ENCODE measurements around the gene METRNL.
"Not testable (repeated sequence)": the region's sequence is repeated elsewhere in the genome, so short reads cannot be mapped to it uniquely, and the experiment has no call there.

Gene METRNL

GRCh38 chr17:83046448-83047181 lies 32.8 kb upstream of the METRNL start:
- H3K27me3 Mint-ChIP-seq, result no peaks in the 10 kb centered on the region
- H3K27ac Mint-ChIP-seq, result no peak overlapping the region
- no peak overlapping the region for H3K4me3 Mint-ChIP-seq
- peaks cover 32% of the 10 kb centered on the region for H3K36me3 Mint-ChIP-seq
- peaks cover 8% of the 10 kb centered on the region for H3K9me3 Mint-ChIP-seq (ENCODE audit: low read depth)
- H3K4me1 Mint-ChIP-seq (ENCODE audit: low read depth), result peaks cover 41% of the 10 kb centered on the region

- Mint-ChIP-seq H3K4me3 (no peak overlapping the region), H3K9me3 (ENCODE audit: low read depth) (peaks cover 8% of the 10 kb centered on the region), H3K27me3 (no peaks in the 10 kb centered on the region), H3K36me3 (peaks cover 29% of the 10 kb centered on the region), H3K27ac (no peak overlapping the region), H3K4me1 (ENCODE audit: low read depth) (peaks cover 41% of the 10 kb centered on the region)
Observed at GRCh38 chr17:83047182-83047478, 32.3 kb upstream of the METRNL start.

DNA sequence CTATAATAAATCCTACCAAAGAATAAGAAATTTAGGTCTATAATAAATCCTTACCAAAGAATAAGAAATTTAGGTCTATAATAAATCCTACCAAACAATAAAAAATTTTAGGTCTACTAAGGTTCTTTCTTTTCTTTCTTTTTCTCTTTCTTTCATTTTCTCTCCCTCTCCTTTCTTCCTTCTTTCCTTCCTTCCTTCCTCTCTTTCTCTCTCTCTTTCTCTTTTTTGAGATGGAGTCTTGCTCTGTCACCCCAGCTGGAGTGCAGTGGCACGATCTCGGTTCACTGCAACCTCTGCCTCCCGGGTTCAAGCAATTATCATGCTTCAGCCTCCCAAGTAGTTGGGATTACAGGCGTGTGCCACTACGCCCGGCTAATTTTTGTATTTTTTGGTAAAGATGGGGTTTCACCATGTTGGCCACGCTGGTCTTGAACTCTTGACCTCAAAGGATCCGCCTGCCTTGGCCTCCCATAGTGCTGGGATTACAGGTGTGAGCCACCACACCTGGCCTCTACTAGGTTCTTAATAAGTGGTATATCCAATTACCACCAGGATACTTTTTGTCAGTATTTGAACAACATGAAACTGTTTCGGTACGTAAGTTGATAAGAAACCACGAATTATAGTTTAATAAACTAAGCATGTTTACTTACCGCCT lies 31.5 kb upstream of the METRNL start:
- Mint-ChIP-seq H3K4me1 (ENCODE audit: low read depth) (peaks cover 41% of the 10 kb centered on the region), H3K36me3 (peaks cover 22% of the 10 kb centered on the region), H3K27ac (peak overlapping the region; percentile 93), H3K4me3 (peak overlapping the region; percentile 82)
- not testable (repeated sequence) for H3K27me3 Mint-ChIP-seq; H3K9me3 Mint-ChIP-seq (ENCODE audit: low read depth)

DNA sequence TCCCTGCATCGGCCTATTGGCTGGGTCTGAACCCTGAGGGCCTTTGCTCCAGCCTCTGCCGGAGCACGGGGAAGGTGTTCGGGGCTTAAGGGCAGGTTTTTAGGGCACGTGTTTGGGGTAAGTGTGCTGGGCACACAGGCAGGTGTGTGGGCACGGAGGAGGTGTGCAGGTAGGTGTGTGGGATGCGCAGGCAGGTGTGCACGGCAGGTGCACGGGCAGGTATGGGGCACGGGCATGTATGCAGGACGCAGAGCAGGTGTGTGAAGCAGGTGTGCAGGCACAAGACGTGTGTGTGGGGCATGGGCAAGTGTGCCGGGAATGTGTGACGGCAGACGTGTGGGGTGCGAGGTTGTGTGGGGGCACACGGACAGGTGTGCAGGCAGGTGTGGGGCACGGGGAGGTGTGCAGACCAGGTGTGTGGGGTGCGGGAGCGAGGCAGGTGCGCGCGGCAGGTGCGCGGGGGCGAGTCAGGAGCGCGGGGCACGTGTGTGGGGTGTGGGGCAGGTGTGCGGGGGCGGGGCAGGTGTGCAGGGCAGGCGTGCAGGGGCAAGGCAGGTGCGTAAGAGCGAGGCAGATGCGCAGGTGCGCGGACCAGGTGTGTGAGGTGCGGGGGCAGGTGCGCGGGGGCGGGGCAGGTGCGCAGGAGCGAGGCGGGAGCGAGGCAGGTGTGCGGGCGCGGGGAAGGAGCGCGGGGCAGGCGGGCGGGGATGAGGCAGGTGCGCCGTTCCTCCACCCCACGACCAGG lies 28.6 kb upstream of the METRNL start:
- Mint-ChIP-seq H3K36me3 (peaks cover 8% of the 10 kb centered on the region), H3K9me3 (ENCODE audit: low read depth) (no peaks in the 10 kb centered on the region)

GRCh38 chr17:83051396-83052240 lies 27.8 kb upstream of the METRNL start:
- Mint-ChIP-seq H3K27ac (peak overlapping the region; percentile 70), H3K36me3 (peaks cover 5% of the 10 kb centered on the region), H3K9me3 (ENCODE audit: low read depth) (no peaks in the 10 kb centered on the region), H3K4me3 (peak overlapping the region; percentile 88), H3K27me3 (no peaks in the 10 kb centered on the region), H3K4me1 (ENCODE audit: low read depth) (peaks cover 38% of the 10 kb centered on the region)

More for the DNA sequence above, 28.6 kb upstream of the METRNL start:
- peak overlapping the region; percentile 89 for H3K27ac Mint-ChIP-seq
- H3K4me1 Mint-ChIP-seq (ENCODE audit: low read depth), result peaks cover 38% of the 10 kb centered on the region
- no peaks in the 10 kb centered on the region for H3K27me3 Mint-ChIP-seq
- H3K4me3 Mint-ChIP-seq, result peak overlapping the region; percentile 88

DNA sequence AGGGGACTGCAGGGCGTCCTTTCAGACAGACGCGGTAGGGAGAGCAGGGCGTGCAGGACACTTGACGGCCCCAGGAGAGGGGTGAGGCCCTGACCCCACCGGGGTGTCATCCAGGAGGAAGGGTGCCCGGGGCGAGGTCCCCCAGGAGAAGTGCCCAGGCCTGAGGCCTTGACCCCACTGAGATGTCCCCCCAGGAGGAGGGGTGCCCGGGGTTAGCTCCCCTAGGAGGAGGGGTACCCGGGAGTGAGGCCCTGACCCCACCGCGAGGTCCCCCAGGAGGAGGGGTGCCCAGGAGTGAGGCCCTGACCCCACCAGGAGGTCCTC lies 27.2 kb upstream of the METRNL start:
- Mint-ChIP-seq H3K9me3 (ENCODE audit: low read depth) (no peaks in the 10 kb centered on the region), H3K4me1 (ENCODE audit: low read depth) (peaks cover 36% of the 10 kb centered on the region), H3K36me3 (peaks cover 3% of the 10 kb centered on the region), H3K4me3 (peak overlapping the region; percentile 56), H3K27ac (peak overlapping the region; percentile 70), H3K27me3 (no peaks in the 10 kb centered on the region)

- peaks cover 33% of the 10 kb centered on the region for H3K4me1 Mint-ChIP-seq (ENCODE audit: low read depth)
- no peak overlapping the region for H3K4me3 Mint-ChIP-seq
- no peaks in the 10 kb centered on the region for H3K9me3 Mint-ChIP-seq (ENCODE audit: low read depth)
- no peaks in the 10 kb centered on the region for H3K27me3 Mint-ChIP-seq
- H3K27ac Mint-ChIP-seq, result peak overlapping the region; percentile 50
- H3K36me3 Mint-ChIP-seq, result peaks cover 3% of the 10 kb centered on the region
Observed at GRCh38 chr17:83053021-83053681, 26.3 kb upstream of the METRNL start.

DNA sequence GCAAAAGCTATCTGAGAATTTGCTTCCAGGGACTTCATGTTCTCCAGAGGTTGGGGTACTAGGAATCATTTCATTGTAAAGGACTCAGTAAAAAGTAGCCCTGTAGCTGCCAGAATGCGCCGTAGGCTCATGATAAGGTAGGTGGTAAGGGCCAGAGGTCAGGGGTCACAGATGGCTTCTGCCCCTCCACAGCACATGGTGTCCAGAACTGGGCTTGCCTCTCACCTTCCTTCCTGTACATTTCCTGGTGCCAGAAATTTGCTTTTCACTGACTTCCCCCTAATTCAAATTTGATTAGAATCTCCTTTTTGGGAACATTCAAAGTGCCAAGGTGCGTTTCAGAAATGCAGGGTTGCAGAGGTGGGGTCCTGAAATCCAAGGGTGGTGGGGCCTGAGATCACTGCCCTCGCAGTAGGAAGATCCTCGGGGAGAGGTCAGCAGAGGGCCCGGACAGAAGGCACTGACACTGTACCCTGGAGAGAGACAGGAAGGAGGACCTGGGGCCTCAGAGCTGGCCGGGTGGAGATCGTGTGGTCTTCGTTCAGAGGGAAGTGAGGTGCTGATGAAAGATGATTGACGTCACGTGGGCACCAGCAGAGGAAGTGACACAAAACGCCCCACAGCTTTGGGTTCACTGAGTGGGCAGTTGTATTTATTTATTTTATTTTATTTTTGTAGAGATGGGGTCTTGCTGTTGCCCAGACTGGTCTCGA lies 25.5 kb upstream of the METRNL start:
- Mint-ChIP-seq H3K27ac (peak overlapping the region; percentile 50), H3K4me1 (ENCODE audit: low read depth) (peaks cover 25% of the 10 kb centered on the region), H3K36me3 (no peaks in the 10 kb centered on the region), H3K4me3 (no peak overlapping the region), H3K9me3 (ENCODE audit: low read depth) (no peaks in the 10 kb centered on the region), H3K27me3 (no peaks in the 10 kb centered on the region)

DNA sequence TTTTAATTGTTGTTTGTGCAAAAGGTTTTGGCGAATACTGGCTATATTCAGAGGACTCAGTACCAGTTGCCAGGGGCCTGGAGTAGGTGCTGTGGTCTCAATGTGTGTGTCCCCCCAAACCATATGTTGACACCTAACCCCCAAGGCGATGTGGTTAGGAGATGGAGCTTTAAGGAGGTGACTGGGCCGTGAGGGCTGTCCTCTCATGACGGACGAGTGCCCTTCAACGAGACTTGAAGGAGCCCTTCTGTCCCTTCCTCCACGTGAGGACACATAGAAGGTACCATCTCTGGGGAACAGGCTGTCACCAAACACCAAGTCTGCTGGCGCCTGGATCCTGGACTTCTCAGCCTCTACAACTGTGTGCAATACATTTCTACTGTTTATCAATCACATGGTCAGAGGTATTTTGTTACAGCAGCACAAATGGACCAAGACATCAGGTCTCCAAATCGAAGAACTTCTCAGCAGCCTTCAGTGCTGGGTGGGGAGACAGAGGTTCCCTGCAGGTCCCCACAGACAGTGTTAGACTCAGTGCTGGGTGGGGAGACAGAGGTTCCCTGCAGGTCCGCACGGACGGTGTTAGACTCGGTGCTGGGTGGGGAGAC lies 24.8 kb upstream of the METRNL start:
- Mint-ChIP-seq H3K4me3 (no peak overlapping the region), H3K36me3 (no peaks in the 10 kb centered on the region), H3K9me3 (ENCODE audit: low read depth) (no peaks in the 10 kb centered on the region), H3K4me1 (ENCODE audit: low read depth) (peaks cover 20% of the 10 kb centered on the region), H3K27me3 (no peaks in the 10 kb centered on the region), H3K27ac (no peak overlapping the region)

GRCh38 chr17:83055176-83055575 lies 24.2 kb upstream of the METRNL start:
- H3K9me3 Mint-ChIP-seq (ENCODE audit: low read depth); H3K4me3 Mint-ChIP-seq; H3K27me3 Mint-ChIP-seq; H3K27ac Mint-ChIP-seq; H3K36me3 Mint-ChIP-seq: not testable (repeated sequence)
- H3K4me1 Mint-ChIP-seq (ENCODE audit: low read depth), result peaks cover 16% of the 10 kb centered on the region

DNA sequence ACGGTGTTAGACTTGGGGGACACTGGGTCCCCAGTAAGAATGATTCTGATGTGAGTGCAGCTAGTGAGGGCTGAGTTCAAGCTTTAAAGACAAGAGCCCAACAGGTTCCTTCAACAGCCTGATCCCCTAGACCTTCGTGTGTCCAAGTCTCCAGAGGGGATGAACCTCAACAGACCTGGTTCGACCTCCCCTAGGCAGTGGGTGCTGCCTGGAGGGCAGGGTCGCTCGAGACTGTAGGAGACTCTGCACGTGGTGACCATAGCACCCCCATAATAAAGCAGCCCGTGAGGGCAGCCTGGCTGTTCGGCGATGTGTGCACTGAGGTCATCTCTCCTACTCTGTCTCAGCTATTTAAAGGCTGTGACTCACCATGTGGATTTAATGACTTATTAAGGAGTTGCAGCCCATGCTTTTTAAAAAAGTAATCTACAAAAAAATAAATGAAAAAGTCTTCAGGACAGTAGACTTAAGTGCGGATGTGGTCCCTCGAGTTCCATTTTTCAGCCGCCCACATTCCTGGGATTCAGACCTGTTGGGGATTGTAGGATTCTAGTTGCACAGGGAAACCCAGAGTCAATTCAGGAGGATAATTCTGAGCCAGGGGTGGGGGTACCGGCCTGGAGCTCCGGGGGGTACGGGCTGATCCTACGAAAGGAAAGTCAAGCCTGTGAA lies 23.4 kb upstream of the METRNL start:
- no peak overlapping the region for H3K27ac Mint-ChIP-seq
- H3K4me3 Mint-ChIP-seq, result no peak overlapping the region
- H3K4me1 Mint-ChIP-seq (ENCODE audit: low read depth), result peaks cover 11% of the 10 kb centered on the region
- H3K36me3 Mint-ChIP-seq, result no peaks in the 10 kb centered on the region
- no peaks in the 10 kb centered on the region for H3K9me3 Mint-ChIP-seq (ENCODE audit: low read depth)
- H3K27me3 Mint-ChIP-seq, result no peaks in the 10 kb centered on the region

DNA sequence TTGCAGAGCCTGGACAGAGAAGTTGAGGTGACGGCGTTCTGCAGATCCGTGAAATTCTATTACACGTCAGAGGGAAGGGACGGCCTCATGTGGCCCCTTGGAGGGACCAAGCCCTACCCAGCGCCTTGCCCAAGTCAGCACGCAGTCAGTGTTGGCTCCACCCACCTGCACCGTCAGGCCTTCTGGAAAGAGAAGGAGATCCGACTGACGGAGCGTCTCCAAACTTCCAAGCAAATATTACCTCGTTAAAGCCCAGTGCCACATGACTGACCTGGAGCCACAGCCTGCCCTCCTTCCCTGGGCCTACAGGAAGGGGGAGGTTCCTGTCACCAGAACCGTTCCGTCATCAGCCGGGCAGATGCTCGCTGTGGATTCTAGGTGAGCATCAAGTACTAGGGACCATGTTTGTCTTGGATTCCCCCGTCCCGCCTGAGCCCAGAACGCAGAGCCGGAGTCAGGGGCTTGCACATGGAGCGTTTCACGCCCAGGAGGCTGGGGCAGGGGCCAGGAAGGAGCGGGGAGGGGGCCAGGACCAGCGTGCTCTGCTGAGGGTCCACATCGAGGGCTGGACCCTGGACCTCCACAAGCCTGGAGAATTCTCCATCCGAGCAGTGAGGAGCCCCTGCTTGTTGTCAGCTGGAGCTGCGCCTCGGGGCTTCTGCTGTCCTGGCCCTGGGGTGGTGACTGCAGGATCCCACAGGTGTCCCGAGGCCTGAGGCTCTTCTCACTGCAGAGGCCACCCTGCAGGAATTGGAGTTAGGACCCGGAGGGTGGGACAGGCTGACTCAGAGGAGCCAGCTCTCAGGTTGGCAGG lies 22.6 kb upstream of the METRNL start:
- H3K9me3 Mint-ChIP-seq (ENCODE audit: low read depth), result no peaks in the 10 kb centered on the region
- H3K4me3 Mint-ChIP-seq, result no peak overlapping the region
- H3K27me3 Mint-ChIP-seq, result no peaks in the 10 kb centered on the region
- H3K4me1 Mint-ChIP-seq (ENCODE audit: low read depth), result peaks cover 11% of the 10 kb centered on the region
- no peak overlapping the region for H3K27ac Mint-ChIP-seq
- H3K36me3 Mint-ChIP-seq, result no peaks in the 10 kb centered on the region

GRCh38 chr17:83057397-83057761 lies 22.0 kb upstream of the METRNL start:
- Mint-ChIP-seq H3K4me3 (no peak overlapping the region), H3K27ac (no peak overlapping the region), H3K9me3 (ENCODE audit: low read depth) (no peaks in the 10 kb centered on the region), H3K4me1 (ENCODE audit: low read depth) (peaks cover 11% of the 10 kb centered on the region), H3K36me3 (no peaks in the 10 kb centered on the region), H3K27me3 (no peaks in the 10 kb centered on the region)

Data from activated naive CD8-positive, alpha-beta T cell (primary cell).